Cardiac muscle cell (in vitro differentiated cells and primary cell): ENCODE data around the gene GCSAML. TPM values are rescaled to one million over a fixed set of nuclear protein-coding genes. Genes with fewer than 3 reads are reported as not detected.

ENCODE experiments used
- DNase-seq, 2 donors: peaks; one replicate each; pipeline versions ENCODE4 v3.0.0 to v3.0.0-alpha.2; 2010 to 2017; ENCODE audit warnings: low read depth in 1 of 2, low spot score in 1 of 2
- H3K27ac ChIP-seq: fragments of 200-600 bp; sonication (generic); 2 replicates; pipeline ENCODE4 v1.5.1; 2016
- H3K27me3 ChIP-seq: fragments of 200-600 bp; sonication (generic); 2 replicates; pipeline ENCODE4 v1.6.0; 2016; ENCODE audit warnings: control low read depth
- H3K36me3 ChIP-seq: fragments of 200-600 bp; sonication (generic); 2 replicates; pipeline ENCODE4 v1.5.1; 2016; ENCODE audit warnings: control low read depth
- H3K4me1 ChIP-seq: fragments of 200-600 bp; sonication (generic); 2 replicates; pipeline ENCODE4 v1.8.1; 2017; ENCODE audit warnings: low read depth, mild to moderate bottlenecking, mixed run types
- H3K4me3 ChIP-seq: fragments of 200-600 bp; sonication (generic); 2 replicates; pipeline ENCODE4 v1.5.1; 2016; ENCODE audit warnings: mild to moderate bottlenecking
- H3K9me3 ChIP-seq: fragments of 200-600 bp; sonication (generic); 2 replicates; pipeline ENCODE4 v1.5.1; 2017; ENCODE audit warnings: low read depth, mild to moderate bottlenecking, control low read depth
- polyA plus RNA-seq: library from polyadenylated mRNA; unstranded; fragments of >200 nt; fragmentation: Nextera tagmentation; extraction: Ambion mirVana; gene quantifications from 2 replicates; pipeline ENCODE4 v1.2.1, GENCODE V29; 2016
- total RNA-seq: library from RNA; depleted of rRNA; stranded (reverse); fragments of >200 nt; gene quantifications from 2 replicates; pipeline ENCODE4 v1.2.3, GENCODE V29; 2016
- TF ChIP-seq, protein P1 (sequence below): IDR thresholded peaks from 2 replicates; pipeline ENCODE4 v1.5.1; 2012; ENCODE audit warnings: low read depth, mild to moderate bottlenecking, low read length

Gene GCSAML
- total and polyA plus RNA-seq, 2 experiments from 2014 or later: not detected

DNA sequence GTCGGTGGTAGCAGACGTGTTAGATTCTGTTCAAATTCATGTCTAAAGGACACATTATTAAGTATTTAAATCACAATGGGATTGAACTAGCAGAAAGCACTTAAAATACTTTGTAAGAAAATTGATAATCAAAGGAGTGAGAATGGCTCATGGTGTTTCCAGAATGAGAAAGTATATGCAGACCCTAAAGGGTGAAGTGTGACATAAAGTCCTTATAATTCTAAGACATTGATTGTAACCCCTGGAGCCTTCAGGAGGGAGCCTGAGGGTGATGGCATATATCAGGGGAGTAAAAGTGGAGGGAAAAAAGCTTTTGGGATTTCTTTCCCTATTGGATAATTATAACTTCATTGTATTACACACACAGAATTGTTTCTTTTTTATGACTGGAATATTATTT lies 12.6 kb upstream of the GCSAML start, which contains the start of gene OR2C3:
TSS of gene OR2C3 (minus strand) at position 101 of the 400 bp plus-strand sequence. CDS start 3,929 bp downstream, outside the sequence.
- no peaks in the 10 kb centered on the region for H3K36me3 ChIP-seq
- no peak within 1 kb of the TSS for H3K27ac ChIP-seq
- no peaks in the 10 kb centered on the region for H3K9me3 ChIP-seq
- no peaks in the 10 kb centered on the region for H3K27me3 ChIP-seq
- TF ChIP-seq, protein P1, sequence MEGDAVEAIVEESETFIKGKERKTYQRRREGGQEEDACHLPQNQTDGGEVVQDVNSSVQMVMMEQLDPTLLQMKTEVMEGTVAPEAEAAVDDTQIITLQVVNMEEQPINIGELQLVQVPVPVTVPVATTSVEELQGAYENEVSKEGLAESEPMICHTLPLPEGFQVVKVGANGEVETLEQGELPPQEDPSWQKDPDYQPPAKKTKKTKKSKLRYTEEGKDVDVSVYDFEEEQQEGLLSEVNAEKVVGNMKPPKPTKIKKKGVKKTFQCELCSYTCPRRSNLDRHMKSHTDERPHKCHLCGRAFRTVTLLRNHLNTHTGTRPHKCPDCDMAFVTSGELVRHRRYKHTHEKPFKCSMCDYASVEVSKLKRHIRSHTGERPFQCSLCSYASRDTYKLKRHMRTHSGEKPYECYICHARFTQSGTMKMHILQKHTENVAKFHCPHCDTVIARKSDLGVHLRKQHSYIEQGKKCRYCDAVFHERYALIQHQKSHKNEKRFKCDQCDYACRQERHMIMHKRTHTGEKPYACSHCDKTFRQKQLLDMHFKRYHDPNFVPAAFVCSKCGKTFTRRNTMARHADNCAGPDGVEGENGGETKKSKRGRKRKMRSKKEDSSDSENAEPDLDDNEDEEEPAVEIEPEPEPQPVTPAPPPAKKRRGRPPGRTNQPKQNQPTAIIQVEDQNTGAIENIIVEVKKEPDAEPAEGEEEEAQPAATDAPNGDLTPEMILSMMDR: no peak
- DNase-seq: no peak
- H3K4me1 ChIP-seq: no peaks in the 10 kb centered on the region
- H3K4me3 ChIP-seq: no peak within 1 kb of the TSS

DNA sequence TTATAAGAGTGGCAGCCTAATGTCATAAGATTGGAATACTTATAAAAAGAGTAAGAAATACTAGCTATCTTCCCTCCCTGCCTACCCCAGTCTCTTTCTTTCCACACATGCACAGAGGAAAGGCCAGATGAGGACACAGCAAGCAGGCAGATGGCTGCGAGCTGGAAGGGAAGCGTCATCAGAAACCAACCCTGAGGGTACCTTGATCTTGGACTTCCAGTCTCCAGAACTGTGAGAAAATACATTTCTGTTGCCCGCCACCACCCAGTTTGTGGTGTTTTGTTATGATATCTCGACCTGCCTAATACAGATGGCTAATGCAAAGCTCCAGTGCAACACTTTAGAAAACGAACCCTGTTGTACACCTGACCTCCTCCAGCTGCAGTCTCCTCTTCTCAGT lies 10.4 kb upstream of the GCSAML start:
- no peaks in the 10 kb centered on the region for H3K4me1 ChIP-seq
- TF ChIP-seq, protein P1: no peak
- H3K27me3 ChIP-seq: no peaks in the 10 kb centered on the region
- H3K27ac ChIP-seq: no peak overlapping the region
- no peaks in the 10 kb centered on the region for H3K36me3 ChIP-seq
- no peak for DNase-seq
- no peaks in the 10 kb centered on the region for H3K9me3 ChIP-seq
- H3K4me3 ChIP-seq: no peak overlapping the region

DNA sequence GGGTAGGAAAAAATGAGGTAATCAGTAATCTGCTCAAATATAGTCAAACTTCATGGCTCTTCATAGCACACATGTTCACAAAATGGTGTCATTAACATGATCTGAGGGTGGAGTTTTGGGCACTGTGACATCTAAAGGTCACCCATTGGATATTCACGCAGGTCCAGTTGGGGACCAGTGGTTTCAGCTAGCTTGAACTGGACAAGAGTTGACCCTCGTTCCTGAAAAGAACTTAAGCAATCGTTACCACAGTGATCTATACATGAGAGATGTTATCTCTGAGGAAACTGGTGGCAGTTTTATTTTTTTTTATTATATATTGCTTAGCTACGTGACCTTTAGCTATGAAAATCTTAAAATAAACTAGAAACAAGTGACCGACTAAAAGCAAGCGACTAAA lies 9.7 kb upstream of the GCSAML start:
- Histone ChIP-seq H3K4me1 (no peaks in the 10 kb centered on the region), H3K36me3 (no peaks in the 10 kb centered on the region), H3K27me3 (no peaks in the 10 kb centered on the region), H3K27ac (no peak overlapping the region), H3K4me3 (no peak overlapping the region), H3K9me3 (no peaks in the 10 kb centered on the region)
- no peak for DNase-seq
- TF ChIP-seq, protein P1: no peak

DNA sequence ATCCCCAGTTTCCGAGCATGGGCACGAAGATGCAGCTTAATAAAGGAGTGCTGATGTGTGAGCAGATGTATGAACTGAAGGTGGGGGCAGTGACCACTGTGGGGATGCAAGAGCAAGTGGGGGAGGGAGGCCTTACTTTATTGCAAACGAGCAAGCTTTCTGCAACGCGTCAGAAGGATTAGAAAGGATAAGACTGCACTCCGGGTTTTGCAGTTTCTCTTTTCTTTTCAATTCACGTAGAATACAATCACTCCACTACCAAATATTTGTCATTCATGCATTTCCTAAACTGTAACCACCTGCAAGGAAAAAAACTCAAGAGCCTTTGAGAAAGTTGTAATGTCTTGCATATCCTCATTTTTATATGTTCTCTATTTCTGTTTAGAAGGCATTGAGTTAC lies 8.4 kb upstream of the GCSAML start:
- Histone ChIP-seq H3K4me3 (no peak overlapping the region), H3K9me3 (no peaks in the 10 kb centered on the region), H3K27me3 (no peaks in the 10 kb centered on the region), H3K36me3 (no peaks in the 10 kb centered on the region), H3K4me1 (no peaks in the 10 kb centered on the region), H3K27ac (no peak overlapping the region)
- TF ChIP-seq, protein P1: no peak
- DNase-seq: no peak

DNA sequence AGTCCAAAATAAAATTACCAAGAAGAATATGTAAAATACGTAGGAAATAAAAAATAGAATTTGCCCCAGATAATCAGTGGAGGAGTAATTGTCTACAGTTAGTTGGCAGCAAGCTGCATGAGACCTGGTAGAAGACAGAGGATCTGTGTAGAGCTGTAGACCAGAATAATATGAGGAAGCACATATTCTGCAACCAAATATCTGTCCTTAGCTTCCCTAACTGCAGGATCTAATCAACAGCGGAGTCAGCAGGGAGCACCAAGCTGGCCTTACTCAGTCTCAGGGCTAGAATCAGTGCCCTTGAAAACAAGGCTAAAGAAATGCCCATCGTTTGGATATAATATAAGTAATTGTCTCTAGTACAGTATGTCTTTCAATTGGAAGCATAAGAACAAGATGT lies 6.1 kb upstream of the GCSAML start:
- Histone ChIP-seq H3K36me3 (no peaks in the 10 kb centered on the region), H3K4me1 (no peaks in the 10 kb centered on the region), H3K27me3 (no peaks in the 10 kb centered on the region), H3K4me3 (no peak overlapping the region), H3K27ac (no peak overlapping the region), H3K9me3 (no peaks in the 10 kb centered on the region)
- DNase-seq: no peak
- TF ChIP-seq, protein P1: no peak

DNA sequence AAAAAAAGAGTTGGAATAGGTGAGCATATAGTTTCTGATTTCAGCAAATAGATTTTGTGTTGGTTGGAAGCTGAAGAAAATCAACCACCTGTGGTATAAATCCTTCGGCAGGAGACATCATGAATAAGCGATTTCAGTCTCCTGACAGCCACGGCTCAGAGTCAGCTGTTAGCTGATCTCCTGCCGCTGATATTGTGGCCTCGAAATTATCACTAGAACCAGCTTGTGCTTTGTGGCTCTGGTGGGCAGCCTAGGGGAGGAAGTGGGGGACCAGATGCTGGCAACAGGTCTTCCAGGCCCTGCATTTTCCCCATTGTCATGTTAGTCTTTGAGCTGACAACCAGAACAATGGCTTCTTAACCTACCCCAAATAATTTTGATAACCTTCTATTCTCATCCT lies 842 bp upstream of the GCSAML start:
- H3K4me3 ChIP-seq: no peak overlapping the region
- no peaks in the 10 kb centered on the region for H3K9me3 ChIP-seq
- H3K27ac ChIP-seq: no peak overlapping the region
- no peaks in the 10 kb centered on the region for H3K4me1 ChIP-seq
- no peaks in the 10 kb centered on the region for H3K27me3 ChIP-seq
- no peaks in the 10 kb centered on the region for H3K36me3 ChIP-seq
- TF ChIP-seq, protein P1: no peak
- DNase-seq: no peak
